OCI-M2 (cell line): ENCODE results near the gene HECTD4.

Experiments used
- DNase-seq: peaks from one replicate; lab custom pipeline; 2025; ENCODE audit not compliant: unreplicated experiment; lab: John Stamatoyannopoulos, UW

The HECTD4 gene

GRCh38 chr12:112325622-112326207, 56.5 kb downstream of the HECTD4 start:
- DNase-seq = no peak

GRCh38 chr12:112325157-112325556, 57.1 kb downstream of the HECTD4 start:
- no peak for DNase-seq

GRCh38 chr12:112322882-112323547, 59.2 kb downstream of the HECTD4 start:
- DNase-seq = no peak

GRCh38 chr12:112322441-112322840, 59.8 kb downstream of the HECTD4 start:
- no peak for DNase-seq

GRCh38 chr12:112321245-112321644, 61.0 kb downstream of the HECTD4 start:
- DNase-seq = no peak

GRCh38 chr12:112319395-112319794, 62.8 kb downstream of the HECTD4 start:
- DNase-seq = no peak

GRCh38 chr12:112317481-112317880, 64.8 kb downstream of the HECTD4 start:
- no peak for DNase-seq

GRCh38 chr12:112314981-112315380, 67.2 kb downstream of the HECTD4 start:
- no peak for DNase-seq

GRCh38 chr12:112309797-112310196, 72.4 kb downstream of the HECTD4 start:
- no peak for DNase-seq

GRCh38 chr12:112308652-112309051, 73.6 kb downstream of the HECTD4 start:
- no peak for DNase-seq

- no peak for DNase-seq
Measured at GRCh38 chr12:112308161-112308560, 74.1 kb downstream of the HECTD4 start.

- DNase-seq = no peak
Measured at GRCh38 chr12:112307317-112308011, 74.8 kb downstream of the HECTD4 start.

- no peak for DNase-seq
Measured at GRCh38 chr12:112305951-112306350, 76.3 kb downstream of the HECTD4 start.

GRCh38 chr12:112304436-112304835, 77.8 kb downstream of the HECTD4 start:
- no peak for DNase-seq

- no peak for DNase-seq
Measured at GRCh38 chr12:112303799-112304198, 78.4 kb downstream of the HECTD4 start.

- DNase-seq = no peak
Measured at GRCh38 chr12:112303004-112303403, 79.2 kb downstream of the HECTD4 start.

GRCh38 chr12:112299704-112300103, 82.5 kb downstream of the HECTD4 start:
- DNase-seq = no peak

- DNase-seq = no peak
Measured at GRCh38 chr12:112297188-112297587, 85.0 kb downstream of the HECTD4 start.

GRCh38 chr12:112296183-112296582, 86.0 kb downstream of the HECTD4 start:
- no peak for DNase-seq

- DNase-seq = no peak
Measured at GRCh38 chr12:112294793-112295192, 87.4 kb downstream of the HECTD4 start.

- no peak for DNase-seq
Measured at GRCh38 chr12:112288638-112289037, 93.6 kb downstream of the HECTD4 start.
